GM21825 (cell line): ENCODE results near the gene DOK7.
A peak's percentile ranks its signal among the peaks of the same experiment; 100 is the strongest.
"Not testable (repeated sequence)": the region's sequence is repeated elsewhere in the genome, so short reads cannot be mapped to it uniquely, and the experiment has no call there.

Source experiments
- ATAC-seq: cut with Tn5 transposase; IDR thresholded peaks from one replicate; pipeline ENCODE4 v1.9.1; 2021; ENCODE audit warnings: mild to moderate bottlenecking, moderate library complexity; ENCODE audit not compliant: unreplicated experiment

DOK7 gene

DNA sequence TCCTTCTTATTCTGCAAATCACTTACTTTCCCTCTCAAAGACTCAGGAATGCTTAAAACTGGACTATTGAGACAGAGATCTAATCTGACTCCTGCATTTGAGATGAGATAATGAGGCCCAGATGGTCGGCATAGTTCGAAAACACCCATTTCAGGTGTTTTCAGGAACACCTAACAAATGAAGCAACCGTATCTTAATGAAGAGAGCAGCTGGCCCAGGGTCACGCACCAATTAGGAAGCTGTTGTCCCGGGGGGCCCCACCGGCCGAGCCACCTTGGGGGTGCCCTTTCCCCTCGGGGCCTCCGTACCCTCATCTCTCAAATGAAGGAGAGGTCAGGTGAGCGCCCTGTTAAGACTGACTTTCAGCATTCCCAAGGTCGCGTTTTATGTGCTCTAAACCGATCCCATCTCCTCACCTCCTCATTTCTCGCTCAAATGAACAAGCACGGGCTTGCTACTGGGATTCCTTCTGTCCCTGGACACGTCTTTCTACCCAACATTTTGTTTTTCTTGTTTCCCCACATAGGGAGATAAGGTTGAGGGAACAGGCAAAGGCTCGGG is 68.3 kb downstream of the DOK7 start:
- ATAC-seq, result no peak

DNA sequence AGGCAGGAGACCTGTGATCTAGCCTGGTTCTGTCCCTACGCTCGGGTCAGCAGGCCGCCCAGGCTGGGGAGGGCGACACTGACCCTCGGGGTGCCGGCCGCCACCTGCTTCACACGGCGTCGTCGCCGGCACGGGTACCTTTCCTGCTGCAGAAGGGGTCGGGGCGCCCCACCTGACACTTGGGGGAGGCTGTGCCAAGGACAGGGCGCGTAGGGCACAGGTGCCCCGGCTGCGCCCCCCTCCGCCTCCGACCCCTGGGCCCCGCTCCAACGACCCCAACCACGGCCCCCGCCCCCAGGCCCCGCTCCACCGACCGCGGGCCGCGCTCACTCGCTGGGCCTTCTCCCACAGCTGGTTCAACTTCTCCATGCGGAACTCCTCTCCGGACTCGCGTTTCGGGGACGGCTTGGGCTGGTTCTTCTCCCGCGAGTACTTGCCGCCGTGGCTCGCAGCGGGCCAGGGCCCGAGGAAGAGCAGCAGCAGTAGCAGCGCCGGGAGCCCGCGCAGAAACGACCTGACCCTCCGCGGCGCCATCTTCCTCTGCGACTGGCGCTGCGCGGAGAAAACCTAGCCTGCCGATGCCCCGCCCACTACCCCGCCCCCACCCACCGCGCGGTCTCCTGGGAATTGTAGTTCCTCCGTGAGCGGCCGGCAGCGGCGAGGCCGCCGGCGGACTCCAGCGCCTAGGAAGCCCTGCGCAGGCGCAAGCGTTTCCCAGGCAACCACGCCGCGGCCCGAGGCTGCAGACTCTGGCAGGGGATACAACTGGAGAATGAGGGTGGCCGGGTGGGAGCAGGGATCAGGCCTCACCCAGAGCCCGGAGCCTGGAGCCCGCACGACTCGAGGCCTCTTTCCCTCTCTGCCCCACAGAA is 69.0 kb downstream of the DOK7 start, which contains the start of gene LRPAP1:
Gene LRPAP1 (minus strand): TSS at position 544 of the 872 bp plus-strand sequence. CDS start 10 bp downstream, at position 534.
- ATAC-seq, result peak; percentile 76

DNA sequence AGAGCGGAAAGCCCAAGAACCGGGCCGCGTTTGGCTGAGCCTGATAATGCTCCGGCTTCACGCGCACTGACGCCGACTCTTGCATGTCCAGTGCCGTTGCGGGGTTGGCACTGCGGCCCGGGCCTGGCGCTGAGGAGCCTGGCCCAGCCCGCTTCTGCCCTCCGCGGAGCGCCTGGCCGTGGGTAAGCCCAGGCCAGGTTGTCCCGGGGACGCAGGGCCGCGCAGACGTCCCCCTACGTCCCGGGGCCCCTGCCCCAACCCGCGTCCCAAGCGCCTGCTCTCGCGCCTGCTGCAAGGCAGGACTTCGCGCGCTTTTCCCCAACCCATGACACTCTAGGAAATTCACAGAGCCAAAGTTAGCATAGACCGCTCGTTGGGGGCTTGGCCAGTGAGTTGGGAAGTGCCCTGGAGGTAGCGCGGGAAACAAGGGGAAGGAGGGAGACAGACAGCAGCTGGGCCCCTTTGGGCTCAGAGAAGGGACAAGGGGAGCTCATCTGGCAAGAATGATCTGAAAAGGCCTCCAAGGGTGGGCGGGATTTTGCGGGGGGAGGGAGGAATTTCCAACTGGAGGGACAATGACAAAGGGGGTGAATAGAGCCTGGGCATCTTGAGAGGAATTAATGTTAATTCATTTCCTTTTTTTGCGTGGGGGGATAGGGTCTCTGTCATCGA is 69.8 kb downstream of the DOK7 start:
- ATAC-seq, result no peak

DNA sequence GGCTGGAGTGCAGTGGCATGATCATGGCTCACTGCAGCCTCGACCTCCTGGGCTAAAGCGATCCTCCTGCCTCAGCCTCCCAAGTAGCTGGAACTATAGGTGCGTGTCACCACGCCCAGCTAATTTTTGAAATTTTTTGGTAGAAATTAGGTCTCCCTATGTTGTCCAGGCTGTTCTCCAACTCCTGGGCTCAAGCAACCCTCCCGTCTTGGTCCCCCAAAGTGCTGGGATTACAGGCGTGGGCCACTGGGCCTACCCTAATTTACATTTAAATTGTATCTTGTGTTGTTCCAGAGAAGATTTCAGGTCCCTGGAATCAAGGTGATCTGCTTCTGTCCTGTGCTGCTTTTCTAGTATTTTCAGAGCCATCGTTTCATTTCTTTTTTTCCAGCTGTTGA is 70.3 kb downstream of the DOK7 start:
- ATAC-seq, result no peak

DNA sequence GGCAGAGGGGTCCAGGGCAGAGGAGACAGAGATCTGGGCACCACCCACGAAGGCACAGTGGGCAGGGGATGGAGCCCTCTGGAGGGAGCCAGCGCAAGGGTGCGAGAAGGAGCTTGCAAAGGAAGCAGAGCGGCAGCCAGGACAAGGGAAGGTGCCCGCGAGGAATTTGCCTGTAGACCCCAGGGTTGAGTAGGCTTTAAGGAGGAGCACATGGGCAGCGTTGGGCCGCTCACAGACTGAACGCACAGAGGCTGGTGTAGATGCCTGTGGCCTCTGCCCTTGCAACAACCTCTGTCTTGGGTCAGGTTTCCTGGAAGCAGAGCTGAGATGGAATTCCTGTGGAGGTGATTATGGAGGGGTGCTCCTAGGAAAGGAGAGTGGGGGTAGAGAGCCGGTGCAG is 72.7 kb downstream of the DOK7 start:
- ATAC-seq, result not testable (repeated sequence)

DNA sequence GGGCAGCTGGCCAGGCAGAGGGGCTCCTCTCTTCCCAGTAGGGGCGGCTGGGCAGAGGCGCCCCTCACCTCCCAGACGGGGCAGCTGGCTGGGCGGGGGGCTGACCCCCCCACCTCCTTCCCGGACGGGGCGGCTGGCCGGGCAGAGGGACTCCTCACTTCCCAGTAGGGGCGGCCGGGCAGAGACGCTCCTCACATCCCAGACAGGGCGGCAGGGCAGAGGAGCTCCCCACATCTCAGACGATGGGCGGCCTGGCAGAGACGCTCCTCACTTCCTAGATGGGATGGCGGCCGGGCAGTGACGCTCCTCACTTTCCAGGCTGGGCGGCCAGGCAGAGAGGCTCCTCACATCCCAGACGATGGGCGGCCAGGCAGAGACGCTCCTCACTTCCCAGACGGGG is 75.8 kb downstream of the DOK7 start:
- ATAC-seq, result not testable (repeated sequence)

DNA sequence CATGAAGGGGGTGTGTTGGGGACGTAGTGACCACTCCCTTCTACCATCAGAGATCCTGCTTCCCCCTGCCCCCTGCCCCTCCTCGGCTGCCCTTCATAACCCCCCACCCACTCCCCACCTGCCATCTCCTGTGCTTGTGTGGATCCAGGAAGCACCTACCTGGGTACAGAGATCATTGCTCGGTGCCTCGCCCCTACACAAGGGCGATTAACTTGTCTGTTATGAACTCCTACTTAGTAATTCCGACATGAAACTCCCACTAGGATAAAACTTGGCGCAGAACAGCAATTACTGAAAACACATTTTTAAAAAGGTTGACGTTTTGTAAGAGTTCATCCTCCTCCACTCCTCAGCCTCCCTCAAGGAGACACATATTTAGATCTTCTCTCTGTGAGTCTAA is 80.3 kb downstream of the DOK7 start:
- ATAC-seq, result not testable (repeated sequence)
